Activated CD8-positive, alpha-beta T cell treated with anti-CD3 and anti-CD28 coated beads for 36 hours (primary cell): ENCODE measurements around the gene VMAC. TPM values are rescaled to one million over a fixed set of nuclear protein-coding genes. Genes with fewer than 3 reads are reported as not detected.

ENCODE experiments used
- ATAC-seq: fragments of 200-7000 bp; cut with Tn5 transposase; one replicate; pipeline ENCODE4 v1.10.0; 2021; ENCODE audit warnings: mild to moderate bottlenecking, moderate library complexity
- CTCF ChIA-PET: fragments of 350-600 bp; sonication (Branson Sonifier 250); formaldehyde crosslinking; loops from one replicate; lab custom pipeline; 2021; ENCODE audit warnings: antibody characterized with exemption; lab: Charles Lee
- POLR2A ChIA-PET: fragments of 350-600 bp; sonication (Branson Sonifier 250); formaldehyde crosslinking; loops from one replicate; lab custom pipeline; 2021; ENCODE audit warnings: antibody characterized with exemption; lab: Charles Lee
- DNase-seq: peaks from one replicate; pipeline ENCODE4 v3.0.0-alpha.2; 2020
- H3K27ac Mint-ChIP-seq: one replicate; pipeline ENCODE4 v1.8.0; 2021; ENCODE audit warnings: mild to moderate bottlenecking, mixed read lengths
- H3K27me3 Mint-ChIP-seq: one replicate; pipeline ENCODE4 v1.8.0; 2021; ENCODE audit warnings: mixed read lengths
- H3K36me3 Mint-ChIP-seq: one replicate; pipeline ENCODE4 v1.8.0; 2021; ENCODE audit warnings: low read depth, mixed read lengths
- H3K4me1 Mint-ChIP-seq: one replicate; pipeline ENCODE4 v1.8.0; 2021; ENCODE audit warnings: low read depth, mixed read lengths
- H3K4me3 Mint-ChIP-seq: one replicate; pipeline ENCODE4 v1.8.0; 2021; ENCODE audit warnings: mild to moderate bottlenecking, moderate library complexity, mixed read lengths
- H3K9me3 Mint-ChIP-seq: one replicate; pipeline ENCODE4 v1.8.0; 2021; ENCODE audit warnings: mixed read lengths
- CTCF ChIP-seq: fragments of 200-600 bp; IDR thresholded peaks from one replicate; pipeline ENCODE4 v1.8.0; 2022; ENCODE audit warnings: antibody characterized with exemption, mild to moderate bottlenecking
- intact Hi-C: fragments of 100-400 bp; cut with micrococcal nuclease; formaldehyde crosslinking; loops from one replicate; pipeline ENCODE4 v1.10.0; 2022
- total RNA-seq, 2 experiments: library from RNA; stranded (reverse); gene quantifications; one replicate each; pipeline ENCODE4 v1.2.3, GENCODE V29; 2021

Gene VMAC
- total RNA-seq, 2 experiments from 2014 or later = 1.2 to 2.5 TPM

- peaks cover 53% of the 10 kb centered on the region for H3K36me3 Mint-ChIP-seq
- DNase-seq (no peak), ATAC-seq (no peak)
- H3K9me3 Mint-ChIP-seq = no peaks in the 10 kb centered on the region
- peak overlapping the region; percentile 96 for H3K27ac Mint-ChIP-seq
- POLR2A ChIA-PET = interaction anchor here (1.6 kb wide), 1 partner anchor 26 kb away, joined by 3 read pairs; no protein-coding TSS in a partner anchor
- H3K4me3 Mint-ChIP-seq = peak overlapping the region; percentile 41
- no peaks in the 10 kb centered on the region for H3K27me3 Mint-ChIP-seq
- intact Hi-C loops = no loop called here
- CTCF ChIA-PET = interaction anchor here (0.9 to 10.7 kb wide), 2 partner anchors 15 to 166 kb away, joined by 4 to 108 read pairs; no protein-coding TSS in a partner anchor
- TF ChIP-seq CTCF = no peak
- peaks cover 91% of the 10 kb centered on the region for H3K4me1 Mint-ChIP-seq
These were observed 49.6 kb downstream of the VMAC start for GRCh38 chr19:5954293-5954692.

- H3K27me3 Mint-ChIP-seq = no peaks in the 10 kb centered on the region
- intact Hi-C loops = no loop called here
- peaks cover 91% of the 10 kb centered on the region for H3K4me1 Mint-ChIP-seq
- CTCF ChIA-PET = interaction anchor here (2.0 to 10.7 kb wide), 2 partner anchors 14 to 53 kb away, joined by 6 to 108 read pairs; partner anchors contain the start of gene NDUFA11
- no peaks in the 10 kb centered on the region for H3K9me3 Mint-ChIP-seq
- no peak overlapping the region for H3K4me3 Mint-ChIP-seq
- ATAC-seq (no peak), DNase-seq (no peak)
- peaks cover 41% of the 10 kb centered on the region for H3K36me3 Mint-ChIP-seq
- peak overlapping the region; percentile 62 for H3K27ac Mint-ChIP-seq
- no peak for TF ChIP-seq CTCF
- POLR2A ChIA-PET = no interaction called here
These were observed 50.9 kb downstream of the VMAC start for GRCh38 chr19:5955636-5955935.

GRCh38 chr19:5956323-5956722, 51.7 kb downstream of the VMAC start:
- intact Hi-C loops = no loop called here
- Mint-ChIP-seq H3K27me3 (no peaks in the 10 kb centered on the region), H3K9me3 (no peaks in the 10 kb centered on the region), H3K4me3 (no peak overlapping the region), H3K4me1 (peaks cover 91% of the 10 kb centered on the region), H3K36me3 (peaks cover 35% of the 10 kb centered on the region), H3K27ac (peak overlapping the region; percentile 5)
- DNase-seq (no peak), ATAC-seq (no peak)
- no peak for TF ChIP-seq CTCF
- ChIA-PET POLR2A (interaction anchor here (0.8 kb wide), 1 partner anchor 22 kb away, joined by 5 read pairs; the partner anchor contains the start of gene RANBP3), CTCF (interaction anchor here (1.8 to 10.7 kb wide), 4 partner anchors 13 to 152 kb away, joined by 5 to 108 read pairs (median 6); partner anchors contain the start of genes NDUFA11 and NRTN)

GRCh38 chr19:5956728-5957127, 52.1 kb downstream of the VMAC start:
- peak overlapping the region; percentile 5 for H3K27ac Mint-ChIP-seq
- no peak for TF ChIP-seq CTCF
- intact Hi-C loops = no loop called here
- H3K4me1 Mint-ChIP-seq = peaks cover 89% of the 10 kb centered on the region
- H3K27me3 Mint-ChIP-seq = no peaks in the 10 kb centered on the region
- CTCF ChIA-PET = interaction anchor here (1.8 to 10.7 kb wide), 4 partner anchors 13 to 153 kb away, joined by 5 to 108 read pairs (median 6); partner anchors contain the start of genes NDUFA11 and NRTN
- H3K4me3 Mint-ChIP-seq = no peak overlapping the region
- no peaks in the 10 kb centered on the region for H3K9me3 Mint-ChIP-seq
- POLR2A ChIA-PET = interaction anchor here (0.8 kb wide), 1 partner anchor 22 kb away, joined by 5 read pairs; the partner anchor contains the start of gene RANBP3
- peaks cover 31% of the 10 kb centered on the region for H3K36me3 Mint-ChIP-seq
- DNase-seq (no peak), ATAC-seq (no peak)

GRCh38 chr19:5957170-5957569, 52.5 kb downstream of the VMAC start:
- Mint-ChIP-seq H3K27me3 (no peaks in the 10 kb centered on the region), H3K4me3 (no peak overlapping the region), H3K4me1 (peaks cover 89% of the 10 kb centered on the region), H3K27ac (no peak overlapping the region), H3K9me3 (no peaks in the 10 kb centered on the region), H3K36me3 (peaks cover 29% of the 10 kb centered on the region)
- ChIA-PET POLR2A (interaction anchor here (0.8 kb wide), 1 partner anchor 21 kb away, joined by 5 read pairs; the partner anchor contains the start of gene RANBP3), CTCF (interaction anchor here (1.8 to 10.7 kb wide), 3 partner anchors 12 to 153 kb away, joined by 5 to 108 read pairs (median 7); partner anchors contain the start of gene NRTN)
- no peak for TF ChIP-seq CTCF
- no peak for DNase-seq
- ATAC-seq = no peak
- intact Hi-C loops = no loop called here
